Glutamatergic neuron (in vitro differentiated cells): Measurements from ENCODE around the gene ZNF22. TPM values are rescaled to one million over a fixed set of nuclear protein-coding genes. Genes with fewer than 3 reads are reported as not detected.

ENCODE experiments used
- DNase-seq: peaks from one replicate; pipeline ENCODE4 v3.0.0; 2022
- H3K27ac Mint-ChIP-seq: one replicate; pipeline ENCODE4 v1.8.0; 2020; ENCODE audit warnings: mild to moderate bottlenecking, mixed read lengths, inconsistent platforms; ENCODE audit not compliant: unreplicated experiment
- H3K27me3 Mint-ChIP-seq: one replicate; pipeline ENCODE4 v1.8.0; 2020; ENCODE audit warnings: mild to moderate bottlenecking, moderate library complexity, mixed read lengths, inconsistent platforms; ENCODE audit not compliant: unreplicated experiment
- H3K36me3 Mint-ChIP-seq: one replicate; pipeline ENCODE4 v1.8.0; 2020; ENCODE audit warnings: mild to moderate bottlenecking, mixed read lengths, inconsistent platforms; ENCODE audit not compliant: unreplicated experiment
- H3K4me1 Mint-ChIP-seq: one replicate; pipeline ENCODE4 v1.8.0; 2020; ENCODE audit warnings: mild to moderate bottlenecking, low read depth, mixed read lengths, inconsistent platforms; ENCODE audit not compliant: unreplicated experiment
- H3K4me3 Mint-ChIP-seq: one replicate; pipeline ENCODE4 v1.8.0; 2020; ENCODE audit warnings: mild to moderate bottlenecking, mixed read lengths, inconsistent platforms; ENCODE audit not compliant: unreplicated experiment
- H3K9me3 Mint-ChIP-seq: one replicate; pipeline ENCODE4 v1.8.0; 2020; ENCODE audit warnings: mild to moderate bottlenecking, moderate library complexity, mixed read lengths, inconsistent platforms; ENCODE audit not compliant: unreplicated experiment
- CTCF ChIP-seq: fragments of 200-600 bp; sonication (generic); IDR thresholded peaks from one replicate; pipeline ENCODE4 v1.5.0; 2021; ENCODE audit not compliant: partially characterized antibody, unreplicated experiment
- total RNA-seq: library from RNA; stranded (reverse); fragmentation: NEBNext Ultra II Directional; extraction: Animal tissue kit (Norgen Biotek cat#: 25700); gene quantifications from one replicate; pipeline ENCODE4 v1.2.1, GENCODE V29; 2021; ENCODE audit not compliant: unreplicated experiment

The ZNF22 gene
- total RNA-seq, 1 donor from 2014 or later, result 40.2 TPM

GRCh38 chr10:44961931-44962750 lies 38.6 kb upstream of the ZNF22 start:
- DNase-seq, result no peak

GRCh38 chr10:44962870-44963738 lies 37.6 kb upstream of the ZNF22 start:
- Mint-ChIP-seq H3K27me3 (peaks cover 34% of the 10 kb centered on the region), H3K4me3 (peak overlapping the region; percentile 84), H3K4me1 (peaks cover 70% of the 10 kb centered on the region), H3K9me3 (peaks cover 58% of the 10 kb centered on the region), H3K27ac (peak overlapping the region; percentile 99), H3K36me3 (peaks cover 6% of the 10 kb centered on the region)
- TF ChIP-seq CTCF, result peak; percentile 50
- peak; percentile 74 for DNase-seq

More at GRCh38 chr10:44961931-44962750, 38.6 kb upstream of the ZNF22 start:
- H3K4me1 Mint-ChIP-seq, result peaks cover 60% of the 10 kb centered on the region
- H3K4me3 Mint-ChIP-seq, result peak overlapping the region; percentile 84
- H3K27me3 Mint-ChIP-seq, result peaks cover 36% of the 10 kb centered on the region
- TF ChIP-seq CTCF, result no peak
- H3K27ac Mint-ChIP-seq, result peak overlapping the region; percentile 99
- peaks cover 6% of the 10 kb centered on the region for H3K36me3 Mint-ChIP-seq
- H3K9me3 Mint-ChIP-seq, result peaks cover 59% of the 10 kb centered on the region

- Mint-ChIP-seq H3K36me3 (peaks cover 6% of the 10 kb centered on the region), H3K4me1 (peaks cover 74% of the 10 kb centered on the region), H3K27ac (peak overlapping the region; percentile 99), H3K27me3 (peaks cover 34% of the 10 kb centered on the region), H3K9me3 (peaks cover 50% of the 10 kb centered on the region), H3K4me3 (peak overlapping the region; percentile 84)
- peak; percentile 89 for DNase-seq
- TF ChIP-seq CTCF, result peak; percentile 17
These were observed 36.7 kb upstream of the ZNF22 start for GRCh38 chr10:44963772-44964633.

GRCh38 chr10:44965104-44965503 lies 35.6 kb upstream of the ZNF22 start:
- Mint-ChIP-seq H3K36me3 (peaks cover 6% of the 10 kb centered on the region), H3K9me3 (peaks cover 49% of the 10 kb centered on the region), H3K27ac (peak overlapping the region; percentile 99), H3K4me1 (peaks cover 74% of the 10 kb centered on the region), H3K27me3 (peaks cover 34% of the 10 kb centered on the region), H3K4me3 (peak overlapping the region; percentile 84)
- no peak for DNase-seq
- no peak for TF ChIP-seq CTCF
